Activated CD4-positive, alpha-beta T cell treated with anti-CD3 and anti-CD28 coated beads, Interleukin-2, amount 50 U/mL, for 24 hours (primary cell): Measurements from ENCODE around the gene WNK1.

Source experiments
- DNase-seq, 2 donors: peaks; one replicate each; pipeline ENCODE4 v3.0.0-alpha.2; 2020; ENCODE audit warnings: low read depth in 1 of 2, low spot score in 1 of 2

The WNK1 gene

DNA sequence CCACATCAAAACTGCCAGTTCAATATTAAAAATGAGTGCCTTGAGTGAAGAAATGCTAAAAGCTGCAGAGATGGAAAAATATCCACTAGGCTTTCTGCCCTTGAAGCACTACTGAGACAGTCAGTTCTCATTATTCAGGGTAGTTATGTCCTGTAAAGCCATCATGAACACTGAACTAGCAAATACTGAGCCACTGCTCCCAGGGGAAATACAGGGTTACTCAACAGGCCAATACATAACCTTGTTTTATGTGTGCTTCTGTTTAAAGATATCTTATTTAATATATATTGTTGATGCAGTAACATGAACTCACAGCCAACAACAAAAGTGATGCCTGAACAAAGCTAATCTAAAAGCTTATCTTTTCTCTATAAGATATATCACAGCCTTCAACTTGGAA, 193.8 kb downstream of the WNK1 start:
- DNase-seq, result no peak

DNA sequence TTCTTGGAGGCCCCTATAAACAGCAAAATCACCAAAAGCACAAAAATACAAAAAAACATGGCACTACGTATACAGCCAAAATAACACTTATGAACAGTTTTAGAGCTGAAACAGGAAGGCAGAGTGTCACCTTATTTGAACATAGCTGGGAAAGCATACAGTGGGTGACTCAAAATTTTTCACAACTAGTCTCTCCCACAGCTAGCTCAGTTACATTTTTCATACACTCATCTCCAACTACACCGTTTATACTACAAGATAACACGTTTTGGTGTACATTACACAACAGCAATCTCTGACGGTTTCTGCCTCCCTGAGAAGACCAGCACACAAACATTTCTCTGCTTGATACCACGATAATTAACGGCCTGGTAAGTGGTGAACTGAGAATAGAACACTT, 194.3 kb downstream of the WNK1 start:
- no peak for DNase-seq

DNA sequence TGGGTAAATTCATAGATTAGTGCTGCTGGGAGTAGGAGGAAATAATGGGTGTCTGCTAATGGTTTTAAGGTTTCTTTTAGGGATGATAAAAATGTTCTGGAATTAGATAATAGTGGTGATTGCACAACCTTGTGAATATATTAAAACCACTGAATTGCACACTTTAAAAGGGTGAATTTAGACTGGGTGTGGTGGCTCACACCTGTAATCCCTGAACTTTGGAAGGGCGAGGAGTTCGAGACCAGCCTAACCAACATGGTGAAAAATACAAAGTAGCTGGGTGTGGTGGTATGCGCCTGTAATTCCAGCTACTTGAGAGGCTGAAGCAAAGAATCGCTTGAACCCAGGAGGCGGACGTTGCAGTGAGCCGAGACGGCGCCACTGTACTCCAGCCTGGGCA, 195.9 kb downstream of the WNK1 start:
- DNase-seq, result no peak

DNA sequence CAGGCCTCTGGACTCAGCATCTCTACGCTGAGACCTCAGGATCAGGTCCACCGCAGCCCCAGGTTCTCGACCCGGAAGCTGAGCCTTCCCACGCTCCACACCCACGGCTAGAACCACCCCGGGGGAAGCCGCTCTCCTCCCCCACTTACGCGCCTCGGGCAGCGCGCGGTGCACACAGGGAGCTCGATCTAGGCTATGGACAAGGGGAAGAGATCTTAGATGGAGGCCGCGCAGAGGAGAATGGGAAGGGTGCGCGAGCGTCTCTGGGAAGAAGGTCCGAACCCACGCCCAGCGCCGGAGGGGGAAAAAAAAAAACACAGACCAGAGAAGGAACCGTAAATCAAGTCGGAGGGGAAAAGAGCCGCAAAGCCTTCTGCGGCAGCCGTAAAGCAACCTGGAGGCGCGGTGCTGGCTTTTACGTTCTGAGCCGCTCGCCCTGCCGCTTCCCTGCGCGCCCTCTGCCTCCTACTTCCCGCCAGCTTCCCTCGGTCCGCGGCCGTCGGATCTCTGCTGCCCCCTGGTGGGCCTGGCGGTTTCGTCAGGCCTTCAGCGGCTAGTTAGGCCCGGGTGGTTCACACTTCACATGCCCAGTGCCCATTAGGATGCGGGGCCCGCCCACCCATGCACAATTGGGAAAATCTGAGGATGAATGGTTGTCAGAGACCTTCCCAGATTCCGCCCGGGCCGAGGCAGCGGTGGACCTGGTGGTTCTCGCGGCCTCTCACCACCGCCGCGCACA, 197.2 kb downstream of the WNK1 start, which contains the start of gene RAD52:
Gene RAD52 (minus strand): TSS at position 242 of the 739 bp plus-strand sequence. CDS start 16,636 bp downstream, outside the sequence.
- DNase-seq, result peak; percentile 95 to 98

DNA sequence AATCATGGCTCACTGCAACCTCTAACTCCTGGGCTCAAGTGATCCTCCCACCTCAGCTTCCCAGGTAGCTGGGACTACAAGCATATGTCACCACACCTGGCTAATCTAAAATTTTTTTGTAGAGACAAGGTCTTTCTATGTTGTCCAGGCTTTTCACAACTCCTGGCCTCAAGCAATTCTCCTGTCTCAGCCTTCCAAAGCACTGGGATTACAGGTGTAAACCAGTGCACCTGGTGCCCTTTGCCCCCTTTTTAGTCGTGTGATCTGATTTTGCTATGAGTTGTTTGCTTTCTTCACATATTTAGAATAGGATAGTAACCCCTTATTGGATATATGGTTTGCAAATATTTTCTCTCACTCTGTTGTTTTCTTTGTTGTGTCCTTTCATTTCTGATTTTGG, 198.8 kb downstream of the WNK1 start:
- DNase-seq, result no peak

DNA sequence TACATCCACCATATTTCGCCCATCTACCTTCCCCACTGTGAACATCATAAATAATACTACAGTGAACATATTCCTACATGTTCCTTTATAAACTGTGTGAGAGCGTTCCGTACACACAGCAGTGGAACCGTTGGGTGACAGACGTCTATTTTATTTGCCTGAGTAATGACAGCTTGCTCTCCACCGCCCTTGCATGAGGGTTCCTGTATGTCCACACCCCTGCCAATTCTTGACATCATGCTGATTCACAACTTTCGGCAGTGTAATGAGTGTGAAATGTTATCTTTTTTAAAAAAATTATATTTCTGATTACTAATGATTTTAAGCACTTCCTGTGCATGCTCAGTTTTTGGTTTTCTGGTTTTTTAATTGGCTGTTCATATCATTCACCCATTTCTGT, 201.4 kb downstream of the WNK1 start:
- no peak for DNase-seq

DNA sequence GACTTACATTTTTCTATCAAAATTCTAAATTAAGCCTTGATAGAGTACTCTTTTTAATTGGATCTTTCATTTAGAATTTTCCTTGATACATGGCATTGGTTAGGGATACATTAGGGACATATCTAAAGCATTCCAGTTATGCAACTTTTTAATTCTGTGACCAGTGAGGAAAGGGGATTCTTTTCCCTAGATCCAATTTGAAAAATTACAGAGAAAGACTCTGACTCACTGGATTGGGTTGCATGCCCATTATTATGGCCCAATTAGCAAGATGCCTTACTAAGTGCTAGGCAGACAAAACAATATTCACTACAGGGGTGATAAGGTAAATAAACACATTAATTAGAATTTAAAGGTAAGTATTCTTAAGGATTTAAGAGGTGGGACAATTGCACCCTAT, 202.4 kb downstream of the WNK1 start:
- DNase-seq, result no peak

DNA sequence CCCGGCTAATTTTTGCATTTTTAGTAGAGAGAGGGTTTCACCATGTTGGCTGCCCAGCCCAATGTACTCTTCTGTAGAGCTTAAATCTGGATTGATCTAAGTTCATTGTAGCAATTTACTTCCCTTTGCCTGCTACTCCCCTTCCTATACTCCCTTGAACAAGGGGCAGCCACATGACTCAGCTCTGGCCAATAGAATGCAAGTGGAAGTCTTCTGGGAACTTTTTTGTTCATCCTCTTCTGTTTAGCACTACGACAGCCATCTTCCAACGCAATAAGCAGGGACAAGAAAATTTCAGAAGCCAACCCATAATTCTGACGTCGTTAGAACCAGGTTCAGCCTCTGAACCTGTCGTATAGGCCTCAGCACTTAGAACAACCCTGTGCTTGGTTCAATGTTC, 203.6 kb downstream of the WNK1 start:
- DNase-seq, result no peak

DNA sequence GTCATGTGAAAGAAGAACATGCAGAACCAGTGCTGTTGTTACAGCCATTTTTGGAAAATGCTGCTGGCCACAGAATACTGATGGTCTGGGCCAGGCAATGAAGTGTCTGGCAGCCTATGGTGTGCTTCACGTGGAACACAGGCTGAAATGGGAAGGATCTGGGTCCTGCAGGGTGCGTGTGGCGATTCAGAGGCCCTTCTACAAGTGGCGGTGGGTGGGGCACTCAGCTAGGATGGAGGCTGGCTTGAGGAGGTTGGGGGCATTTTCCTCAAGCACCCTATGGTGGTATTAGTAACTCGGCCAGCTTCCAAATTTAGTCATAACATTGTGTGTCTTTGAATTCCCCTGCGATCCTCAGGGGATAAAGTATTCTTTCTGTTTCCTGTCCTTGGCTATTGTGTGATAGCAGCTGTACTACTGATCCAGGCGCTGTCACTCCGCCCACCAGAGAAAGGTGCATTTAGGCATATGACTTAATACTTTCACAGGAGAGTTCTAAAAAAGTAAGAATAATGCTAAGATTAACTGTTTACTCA, 206.3 kb downstream of the WNK1 start:
- no peak for DNase-seq
